Suppressor macrophage (primary cell): ENCODE data around the gene ADCK1.
"Not testable (repeated sequence)": the region's sequence is repeated elsewhere in the genome, so short reads cannot be mapped to it uniquely, and the experiment has no call there.

ENCODE experiments used
- DNase-seq, 4 experiments: peaks; one replicate each; pipeline ENCODE4 v3.0.0-alpha.2; 2020 to 2022

ADCK1 gene

DNA sequence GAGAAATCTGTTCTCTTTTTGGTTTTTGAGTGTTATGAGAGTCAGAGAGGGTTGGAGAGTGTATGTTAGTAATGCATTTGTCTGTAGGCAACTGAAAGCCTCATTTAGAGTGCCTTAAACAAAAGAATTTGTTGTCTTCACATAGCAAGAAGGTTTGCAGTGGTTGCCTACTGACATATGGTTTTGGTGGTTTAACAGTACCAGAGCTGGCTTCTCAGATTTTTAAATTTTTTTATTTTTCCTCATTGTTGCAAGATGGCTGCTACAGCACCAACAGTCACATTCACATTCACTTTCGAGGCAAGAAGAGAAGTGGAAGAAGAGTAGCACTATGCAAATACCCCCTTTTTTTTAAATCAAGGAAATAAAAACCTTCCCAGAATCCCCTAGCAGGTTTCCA, 106.5 kb downstream of the ADCK1 start:
- no peak for DNase-seq

DNA sequence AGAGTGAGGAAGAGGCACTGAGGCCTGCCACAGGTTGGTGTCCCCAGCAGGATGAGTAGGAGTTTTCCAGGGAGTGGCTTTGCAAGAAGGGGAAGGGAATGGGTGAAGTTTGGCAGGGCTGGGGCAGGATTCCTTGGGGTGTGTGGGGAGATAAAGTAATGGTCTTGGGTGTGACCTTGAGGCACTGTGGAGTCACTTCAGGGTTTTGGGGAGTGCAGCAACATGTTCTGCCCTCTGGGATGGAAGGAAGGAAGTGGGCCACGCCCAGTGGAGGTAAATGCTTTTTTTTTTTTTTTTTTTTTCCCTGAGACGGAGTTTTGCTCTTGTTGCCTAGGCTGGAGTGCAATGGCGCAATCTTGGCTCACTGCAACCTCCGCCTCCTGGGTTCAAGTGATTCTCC, 108.9 kb downstream of the ADCK1 start:
- no peak for DNase-seq

DNA sequence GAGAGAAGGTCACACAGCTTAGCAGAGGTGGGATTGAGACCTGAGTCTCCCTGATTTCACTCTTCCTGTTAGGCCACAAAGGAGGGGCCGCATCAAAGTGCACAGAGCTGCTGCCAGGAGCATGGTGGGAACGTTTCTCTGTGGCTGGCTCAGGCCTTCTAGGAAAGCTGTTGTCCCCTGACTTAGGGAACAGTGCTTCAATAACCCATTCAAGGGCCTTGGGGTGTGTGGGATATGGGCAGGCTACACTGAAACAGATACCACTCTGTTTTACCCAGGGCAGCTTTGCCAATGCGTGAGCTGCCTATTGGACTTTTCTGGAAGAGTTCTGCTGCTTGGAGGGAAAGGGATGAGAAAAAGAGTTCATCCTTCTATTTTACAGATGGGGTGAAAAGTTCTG, 110.0 kb downstream of the ADCK1 start:
- no peak for DNase-seq

DNA sequence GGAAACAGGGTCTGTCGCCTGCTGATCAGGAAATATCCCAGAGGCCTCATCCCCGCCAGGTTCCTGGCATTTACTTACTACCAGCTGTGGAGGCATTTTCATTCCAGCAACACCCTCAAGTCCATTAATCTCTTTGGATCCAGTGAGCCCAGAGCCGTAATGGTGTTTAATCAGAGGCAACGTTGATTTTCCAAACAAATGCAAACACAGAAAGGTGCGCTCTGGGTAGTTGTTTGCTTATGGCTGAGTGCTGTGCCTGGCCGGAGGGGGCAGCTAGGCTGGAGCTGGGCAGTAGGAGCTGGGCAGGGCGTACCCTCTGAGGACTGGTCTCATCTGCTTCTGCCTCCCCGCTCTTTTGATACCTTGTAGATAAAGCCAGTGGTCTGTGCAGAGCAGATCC, 110.6 kb downstream of the ADCK1 start:
- no peak for DNase-seq

DNA sequence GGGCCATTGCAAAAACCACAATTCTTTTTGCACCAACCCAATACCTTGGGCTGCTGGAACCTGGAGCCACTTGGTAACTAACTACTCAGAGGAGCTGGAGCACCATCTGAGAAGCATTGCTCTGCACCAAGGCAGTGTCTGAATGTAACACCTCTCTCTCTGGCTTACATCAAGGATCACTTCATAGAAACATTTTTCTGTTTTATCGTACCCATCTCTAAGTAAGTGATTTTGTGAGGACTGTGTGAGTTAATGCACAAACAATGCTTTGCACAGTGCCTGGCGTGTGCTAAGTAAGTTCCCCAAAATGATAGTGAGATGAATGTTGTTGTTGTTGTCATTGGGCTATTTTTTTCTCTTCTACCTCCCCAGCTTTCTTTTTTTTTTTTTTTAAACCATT, 111.4 kb downstream of the ADCK1 start:
- DNase-seq, result no peak

DNA sequence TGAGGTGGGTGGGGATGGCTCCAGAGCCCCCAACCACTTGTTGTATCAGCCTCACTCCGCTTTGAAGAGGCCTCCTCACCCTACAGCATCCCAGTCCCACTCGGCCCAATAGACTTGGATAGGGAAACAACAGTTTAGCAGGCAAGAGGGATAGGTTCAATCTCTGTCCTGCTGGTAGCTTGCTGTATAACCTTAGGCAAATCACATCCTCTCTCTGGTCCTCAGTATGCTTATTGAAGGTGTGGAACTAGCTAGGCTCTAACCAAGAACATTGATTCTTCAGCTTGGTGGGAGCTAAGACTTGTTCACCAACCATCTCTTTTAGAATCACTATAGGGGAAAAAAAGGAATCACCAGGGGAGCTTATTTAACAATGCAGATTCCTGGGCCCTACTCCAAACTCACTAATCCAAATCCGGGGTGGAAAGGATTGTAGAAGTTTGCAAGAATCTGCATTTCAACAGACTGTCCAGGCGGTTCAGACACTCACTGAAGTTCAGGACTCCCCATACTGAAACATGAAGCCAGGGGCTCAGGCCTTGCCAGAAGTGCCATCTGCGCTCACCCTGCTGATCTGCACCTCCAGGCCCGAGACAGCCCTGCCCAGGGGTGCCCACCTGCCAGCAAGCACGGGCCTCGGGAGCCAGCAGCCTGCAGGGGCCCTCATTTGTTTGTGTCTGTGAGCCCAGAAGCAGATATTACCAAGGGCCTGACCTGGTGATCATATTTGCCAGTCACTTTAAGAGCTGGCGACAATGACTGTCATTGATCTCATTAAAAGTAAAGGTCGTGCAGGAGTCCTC, 113.0 kb downstream of the ADCK1 start:
- DNase-seq, result no peak

DNA sequence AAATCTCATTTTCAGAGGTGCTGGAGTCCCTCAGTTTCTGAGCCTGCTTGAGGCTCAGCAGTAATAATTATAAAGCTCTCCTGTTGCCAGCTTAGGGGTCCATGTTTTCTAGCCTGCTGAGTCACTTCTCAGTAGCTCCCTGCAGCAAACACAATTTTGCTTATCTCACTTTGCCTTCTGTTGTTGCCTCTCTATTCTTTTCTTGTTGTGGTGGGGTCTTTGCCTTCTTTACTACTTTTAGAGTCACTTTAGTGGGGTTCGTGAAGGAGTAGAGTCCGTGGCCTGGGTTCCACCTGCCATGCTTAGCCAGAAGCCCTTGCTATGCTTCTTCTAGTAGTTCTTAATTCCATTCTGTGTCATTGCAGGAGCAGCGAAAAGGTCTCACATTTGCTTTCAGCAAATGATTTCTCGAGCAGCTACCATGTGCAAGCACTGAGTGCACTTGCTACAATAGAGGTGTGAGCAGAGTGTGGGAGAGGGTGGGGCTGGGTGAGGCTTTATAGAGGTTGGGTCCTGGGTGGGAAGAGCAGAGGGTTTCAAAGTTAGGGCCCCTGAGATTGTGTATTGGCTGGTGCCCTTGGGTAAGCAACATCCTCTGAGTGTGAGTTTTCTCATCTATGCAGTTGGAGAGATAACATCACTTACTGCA, 114.3 kb downstream of the ADCK1 start:
- DNase-seq, result no peak

DNA sequence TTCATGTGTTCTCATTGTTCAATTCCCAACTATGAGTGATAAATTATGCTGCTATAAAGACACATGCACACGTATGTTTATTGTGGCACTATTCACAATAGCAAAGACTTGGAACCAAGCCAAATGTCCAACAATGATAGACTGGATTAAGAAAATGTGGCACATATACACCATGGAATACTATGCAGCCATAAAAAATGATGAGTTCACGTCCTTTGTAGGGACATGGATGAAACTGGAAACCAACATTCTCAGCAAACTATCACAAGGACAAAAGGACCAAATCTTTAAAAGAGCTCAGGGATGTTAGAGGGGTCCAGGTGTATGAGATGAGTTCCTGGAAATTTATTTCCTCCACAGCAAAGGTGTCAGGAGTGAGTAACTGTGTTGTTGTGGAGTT, 115.5 kb downstream of the ADCK1 start:
- DNase-seq, result not testable (repeated sequence)

DNA sequence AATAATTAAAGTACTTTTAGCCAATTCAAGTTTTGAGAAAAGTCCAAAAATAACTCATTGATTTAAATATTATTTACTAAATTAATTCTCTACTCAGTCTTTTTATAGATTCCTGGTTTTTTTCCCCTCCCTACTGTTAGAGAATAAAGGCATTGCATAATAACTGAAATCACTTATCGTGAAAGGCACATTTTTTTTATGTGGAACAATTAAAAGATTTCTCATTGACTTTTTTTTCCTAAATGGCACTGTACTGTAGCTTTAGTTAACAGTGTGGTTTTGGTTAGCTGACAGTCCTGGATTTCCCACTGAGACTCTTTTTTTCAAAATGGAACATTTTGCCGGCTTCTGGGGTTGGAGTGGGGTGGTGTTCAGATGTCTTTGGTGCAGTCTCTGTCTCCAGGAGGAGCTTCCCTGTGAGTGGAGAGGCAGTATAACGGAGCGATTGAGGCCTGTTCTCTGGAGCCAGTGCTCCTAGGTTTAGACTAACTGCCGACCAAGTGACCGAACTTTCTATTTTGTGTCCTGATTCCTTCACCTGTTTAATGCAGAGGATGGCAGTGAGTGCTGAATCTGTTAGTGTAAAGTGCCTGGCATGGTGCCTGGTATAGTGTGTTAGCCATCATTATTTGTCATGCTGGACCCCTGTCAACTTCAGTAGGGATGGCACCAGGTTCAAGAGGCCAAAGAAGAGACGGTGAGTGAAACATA, 117.7 kb downstream of the ADCK1 start:
- no peak for DNase-seq

DNA sequence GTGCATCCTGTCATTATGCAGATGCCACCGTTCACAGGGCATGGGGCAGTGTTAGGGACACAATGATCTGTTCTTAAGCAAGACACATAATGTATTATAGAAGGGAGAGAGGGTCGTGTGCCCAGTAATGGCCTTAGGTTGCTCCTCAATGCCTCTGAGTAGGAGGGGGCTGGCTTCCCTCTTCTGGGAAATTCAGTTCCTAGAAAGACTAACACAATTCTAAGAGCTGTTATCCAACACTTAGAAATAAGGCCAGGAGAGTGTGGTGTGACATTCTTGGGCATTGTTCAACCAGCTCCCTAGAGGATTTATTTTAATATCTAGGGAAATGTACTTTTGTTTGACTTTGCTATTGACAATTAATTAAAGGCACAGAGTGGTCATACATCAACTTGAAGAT, 118.5 kb downstream of the ADCK1 start:
- no peak for DNase-seq

DNA sequence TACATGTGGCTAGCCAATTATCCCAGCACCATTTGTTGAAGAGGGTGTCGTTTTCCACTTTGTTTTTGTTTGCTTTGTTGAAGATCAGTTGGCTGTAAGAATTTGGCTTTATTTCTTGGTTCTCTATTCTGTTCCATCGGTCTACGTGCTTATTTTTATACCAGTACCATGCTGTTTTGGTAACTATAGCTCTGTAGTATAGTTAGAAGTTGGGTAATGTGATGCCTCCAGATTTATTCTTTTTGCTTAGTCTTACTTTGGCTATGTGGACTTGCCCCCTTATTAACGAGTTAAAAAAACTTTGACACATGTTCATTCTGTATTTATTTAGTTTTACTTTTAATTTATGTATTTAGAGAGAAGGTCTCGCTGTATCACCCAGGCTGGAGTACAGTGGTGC, 120.4 kb downstream of the ADCK1 start:
- DNase-seq, result no peak

DNA sequence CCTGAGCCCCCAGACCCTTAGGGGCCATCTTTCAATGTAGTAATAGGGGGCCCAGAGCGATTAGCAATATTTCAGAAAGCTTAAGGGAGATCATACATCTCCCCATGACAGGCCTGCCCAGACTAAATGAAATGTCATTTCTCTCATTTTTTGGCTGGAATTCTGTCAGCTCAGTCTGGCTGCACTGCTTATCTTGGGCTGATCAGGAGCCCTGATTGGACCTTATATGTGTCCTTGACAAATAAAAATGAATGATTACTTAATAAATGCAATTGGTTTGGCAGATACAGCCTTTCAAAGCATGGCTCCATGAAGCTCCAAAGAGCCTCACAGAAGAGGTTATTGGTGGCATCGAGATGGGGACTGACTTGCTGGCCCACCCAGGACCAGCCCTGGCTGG, 121.9 kb downstream of the ADCK1 start:
- no peak for DNase-seq

DNA sequence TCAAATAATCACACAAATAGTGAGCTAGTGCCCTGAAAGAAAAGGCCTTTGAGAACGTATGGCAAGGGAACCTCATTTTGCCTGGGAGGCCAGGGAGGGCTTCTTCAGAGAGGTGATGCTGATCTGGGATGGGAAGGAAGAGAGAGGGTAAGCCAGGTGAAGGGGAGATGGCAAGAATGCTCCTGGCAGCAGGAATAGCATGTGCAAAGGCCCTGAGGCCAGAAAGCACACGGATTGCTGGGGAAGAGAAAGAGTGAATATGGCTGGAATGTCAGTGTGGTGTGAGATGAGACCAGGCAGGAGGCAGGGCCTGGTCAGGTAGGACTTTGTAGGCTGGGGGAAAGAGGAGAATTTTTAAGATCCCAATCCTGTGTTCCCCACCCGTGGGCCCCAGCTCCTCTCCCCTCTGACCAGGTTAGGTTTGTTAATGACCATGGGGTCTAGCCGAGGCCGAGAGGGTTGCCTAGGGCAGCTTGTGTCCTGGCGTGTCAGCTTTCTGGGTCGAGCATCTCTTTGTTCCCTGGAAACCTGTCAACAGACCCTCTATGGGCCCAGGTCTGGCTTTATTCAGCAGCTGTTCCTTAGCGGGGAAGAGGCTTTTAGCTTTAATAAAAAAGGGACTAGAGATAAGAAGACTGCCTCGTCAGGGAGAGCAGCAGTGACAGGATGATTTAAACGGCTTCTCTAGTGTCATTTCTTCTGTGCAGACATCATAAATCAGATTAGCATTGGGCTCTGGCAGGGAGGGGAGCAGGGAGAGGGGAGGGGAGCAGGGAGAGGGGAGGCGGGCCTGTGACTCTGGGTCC, 123.4 kb downstream of the ADCK1 start:
- no peak for DNase-seq

DNA sequence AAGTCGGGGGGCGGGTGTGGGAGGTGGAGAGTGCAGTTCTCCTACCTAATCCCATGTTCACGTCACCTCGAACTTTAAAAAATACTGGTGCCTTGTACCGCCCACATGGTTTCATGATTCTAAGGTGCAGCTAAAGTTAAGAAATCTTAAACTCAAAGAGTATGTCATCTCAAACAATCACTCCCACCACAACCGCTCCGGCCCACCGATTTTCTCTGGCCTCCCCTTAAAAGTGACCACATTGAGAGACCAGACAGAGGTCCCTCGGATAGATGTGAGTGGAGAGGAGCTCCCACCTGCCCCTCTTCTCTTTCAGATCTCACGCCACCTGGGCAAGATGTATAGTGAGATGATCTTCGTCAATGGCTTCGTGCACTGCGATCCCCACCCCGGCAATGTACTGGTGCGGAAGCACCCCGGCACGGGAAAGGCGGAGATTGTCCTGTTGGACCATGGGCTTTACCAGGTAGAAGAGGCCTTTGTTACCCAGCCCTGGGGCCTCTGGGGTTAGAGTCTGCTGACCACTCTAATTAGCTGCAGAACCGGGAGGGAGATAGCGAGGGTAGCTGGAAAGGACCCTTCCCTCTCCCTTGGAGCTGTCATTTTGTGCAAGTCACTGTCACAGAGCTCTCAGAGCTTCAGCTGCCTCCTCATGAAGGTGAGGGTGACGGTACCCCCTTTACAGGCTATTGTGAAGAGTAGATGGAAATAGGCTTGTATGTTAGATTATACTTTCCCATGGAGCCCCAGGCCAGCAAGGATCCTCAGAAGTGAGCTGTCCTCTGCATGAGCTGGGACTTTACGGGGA, 124.4 kb downstream of the ADCK1 start:
- DNase-seq, result no peak

DNA sequence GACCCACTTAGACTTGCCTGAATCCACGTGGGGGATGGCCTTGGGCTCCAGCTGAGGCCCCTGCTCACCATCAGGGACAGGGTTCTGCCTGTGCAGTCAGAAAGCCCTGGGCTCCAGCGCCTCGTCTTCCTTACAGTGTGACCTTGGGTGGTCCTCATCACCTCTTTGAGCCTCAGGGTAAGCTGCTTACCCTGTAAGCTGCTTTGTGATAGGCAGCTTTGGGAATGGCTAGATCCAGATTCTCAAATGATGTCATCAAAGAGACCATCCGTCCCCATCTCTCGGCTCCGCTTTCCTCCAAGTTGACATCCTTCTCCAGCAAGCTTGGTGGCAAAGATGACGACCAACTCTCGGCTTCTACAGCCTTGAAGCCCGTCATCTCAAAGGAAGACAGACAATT, 127.0 kb downstream of the ADCK1 start:
- DNase-seq, result no peak

DNA sequence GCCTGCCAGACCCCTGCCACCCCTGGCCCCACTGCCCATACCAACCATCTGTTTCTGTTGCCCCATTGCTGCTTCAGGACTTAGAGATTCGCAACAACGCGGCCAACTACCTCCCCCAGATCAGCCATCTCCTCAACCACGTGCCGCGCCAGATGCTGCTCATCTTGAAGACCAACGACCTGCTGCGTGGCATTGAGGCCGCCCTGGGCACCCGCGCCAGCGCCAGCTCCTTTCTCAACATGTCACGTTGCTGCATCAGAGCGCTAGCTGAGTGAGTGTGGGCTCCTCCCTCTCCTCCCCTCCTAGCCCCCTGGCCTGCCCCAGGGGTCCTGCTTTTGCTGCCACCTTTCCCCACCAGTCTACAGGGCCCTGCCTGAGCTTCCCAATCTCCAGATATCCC, 131.5 kb downstream of the ADCK1 start:
- no peak for DNase-seq

DNA sequence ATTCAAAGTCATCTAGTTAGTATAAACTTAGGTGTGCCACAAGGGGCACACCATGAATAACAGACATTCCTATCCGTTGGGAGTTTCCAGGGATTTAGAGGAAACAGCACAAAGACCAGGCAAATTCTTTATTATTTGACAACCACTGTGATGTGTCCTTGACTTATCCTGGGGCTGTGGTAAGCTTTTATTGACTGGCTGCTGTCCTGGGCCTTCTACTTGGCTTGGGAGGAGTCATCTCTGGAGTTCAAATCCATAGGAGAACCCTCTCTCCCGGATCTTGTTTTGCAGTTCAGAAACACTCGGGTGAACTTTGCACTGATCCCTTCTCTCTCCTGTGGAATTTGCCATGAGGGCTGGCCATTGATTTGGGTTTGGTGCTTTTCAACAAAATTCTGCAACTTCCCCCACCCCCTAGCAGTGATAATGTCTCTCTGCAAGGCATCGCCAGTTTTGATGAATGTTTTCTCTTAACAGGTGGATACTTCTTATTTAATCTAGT, 136.3 kb downstream of the ADCK1 start:
- no peak for DNase-seq

DNA sequence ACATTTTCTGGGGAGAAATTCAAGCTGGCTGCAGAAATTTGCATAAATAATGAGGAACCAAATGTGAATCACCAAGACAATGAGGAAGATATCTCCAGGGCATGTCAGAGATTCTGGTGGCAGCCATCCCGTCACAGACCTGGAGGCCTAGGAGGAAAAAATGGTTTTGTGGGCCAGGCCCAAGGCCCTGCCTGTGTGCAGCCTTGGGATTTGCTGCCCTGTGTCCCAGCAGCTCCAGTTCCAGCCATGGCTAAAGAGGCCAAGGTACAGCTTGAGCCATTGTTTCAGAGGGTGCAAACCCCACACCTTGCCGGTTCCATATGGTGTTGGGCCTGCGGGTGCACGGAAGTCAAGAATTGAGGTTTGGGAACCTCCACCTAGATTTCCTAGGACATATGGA, 147.5 kb downstream of the ADCK1 start:
- DNase-seq, result no peak

DNA sequence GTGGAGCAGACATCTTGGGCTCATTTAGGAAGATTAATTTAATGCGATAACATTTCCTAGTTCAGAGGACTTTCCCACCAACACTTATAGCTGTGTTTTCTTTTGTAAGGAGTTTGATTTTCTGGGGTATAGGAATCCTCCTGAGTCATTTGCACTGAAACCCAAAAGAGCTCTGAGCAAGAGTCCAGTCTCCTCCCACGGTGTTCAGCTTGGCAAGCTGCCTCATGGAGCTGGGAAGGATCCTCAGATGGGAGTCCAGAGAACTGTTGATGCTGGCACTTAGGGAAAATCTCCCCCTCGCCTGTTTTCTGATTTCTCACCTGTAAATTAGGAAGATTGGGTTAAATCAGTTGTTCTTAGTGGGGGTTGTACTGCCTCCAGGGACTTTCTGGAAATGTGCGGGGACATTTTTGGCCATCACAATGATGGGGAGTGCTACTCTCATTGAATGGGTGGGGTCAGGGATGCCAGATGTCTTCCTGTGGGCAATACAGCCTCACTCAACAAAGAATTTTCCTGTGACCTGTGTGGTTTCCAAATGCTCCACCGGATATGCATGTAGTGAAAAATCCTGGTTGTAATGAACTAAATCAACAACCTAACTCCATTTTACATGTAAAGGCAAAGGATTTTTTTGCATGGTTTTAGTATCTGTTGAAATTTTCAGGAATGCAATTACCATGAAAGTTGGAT, 150.6 kb downstream of the ADCK1 start:
- no peak for DNase-seq

DNA sequence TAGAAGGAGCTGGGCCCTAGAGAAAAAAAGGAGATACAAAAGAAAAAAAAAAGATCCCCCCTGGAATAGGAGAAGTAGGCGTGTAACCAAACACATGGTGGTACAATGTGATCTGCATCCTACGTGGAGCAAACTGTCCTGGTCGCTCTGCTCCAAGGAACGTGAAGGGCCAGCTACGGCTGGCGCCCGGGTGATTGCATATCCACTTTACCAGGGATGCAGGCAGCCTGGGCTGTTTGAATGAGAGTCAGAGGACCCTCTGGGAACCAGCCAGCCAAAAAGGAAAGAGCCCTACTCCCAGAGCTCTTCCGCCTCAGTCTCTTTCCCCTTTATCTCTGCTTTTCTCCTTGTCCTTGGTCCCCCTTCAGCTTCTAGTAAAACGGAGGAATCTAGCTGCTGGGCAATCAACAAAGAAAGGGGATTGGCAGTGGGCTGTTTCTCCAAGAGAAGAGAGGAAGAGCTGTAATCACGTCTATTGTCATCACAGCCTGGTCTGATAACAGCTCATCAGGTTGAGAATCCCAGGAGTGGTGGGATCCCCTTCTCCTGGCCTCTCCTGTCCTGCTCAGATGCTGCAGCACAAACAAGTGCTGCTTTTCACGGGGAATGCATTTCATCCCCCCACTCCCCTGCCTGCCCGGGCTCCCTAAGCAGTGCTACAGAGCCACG, 156.0 kb downstream of the ADCK1 start:
- no peak for DNase-seq

DNA sequence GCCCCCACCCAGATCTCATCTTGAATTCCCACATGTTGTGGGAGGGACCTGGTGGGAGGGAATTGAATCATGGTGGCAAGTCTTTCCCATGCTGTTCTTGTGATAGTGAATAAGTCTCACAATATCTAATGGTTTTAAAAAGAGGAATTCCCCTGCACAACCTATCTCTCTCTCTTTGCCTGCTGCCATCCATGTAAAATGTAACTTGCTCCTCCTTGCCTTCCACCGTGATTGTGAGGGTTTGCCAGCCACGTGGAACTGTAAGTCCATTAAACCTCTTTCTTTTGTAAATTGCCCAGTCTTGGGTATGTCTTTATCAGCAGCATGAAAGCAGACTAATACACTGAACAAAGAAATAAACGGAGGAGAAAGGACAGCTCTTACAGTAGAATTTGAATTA, 159.8 kb downstream of the ADCK1 start:
- peak in 3 of 4 experiments; percentile 7 to 12 (median 9) for DNase-seq
